ENCODE data around the gene IST1. TPM values are rescaled to one million over a fixed set of nuclear protein-coding genes. Genes with fewer than 3 reads are reported as not detected.

The IST1 gene
- total RNA-seq = 100 to 1,000 TPM; 180 to 191 TPM

- CTCF ChIA-PET = interaction anchor here (0.6 to 9.2 kb wide), 3 partner anchors 12 to 198 kb away, joined by 3 to 55 read pairs (median 3); partner anchors contain the start of gene ZNF821
- peak within 1 kb of the TSS; percentile 95 for H3K27ac Mint-ChIP-seq
- no peaks in the 10 kb centered on the region for H3K27me3 Mint-ChIP-seq
- POLR2A ChIA-PET = interaction anchor here (0.6 to 0.9 kb wide), 2 partner anchors 62 to 86 kb away, joined by 3 to 4 read pairs; partner anchors contain the start of gene AP1G1
- H3K36me3 Mint-ChIP-seq (ENCODE audit: low read depth) = peaks cover 12% of the 10 kb centered on the region
- DNase-seq = peak; percentile 98
- no peaks in the 10 kb centered on the region for H3K9me3 Mint-ChIP-seq
- peak within 1 kb of the TSS; percentile 93 for H3K4me3 Mint-ChIP-seq
- peaks cover 30% of the 10 kb centered on the region for H3K4me1 Mint-ChIP-seq
These were observed at the start of gene IST1 for GRCh38 chr16:71894921-71895678. IST1 (plus strand) TSS chr16:71895531; CDS start chr16:71915641, 20,110 bp downstream.

GRCh38 chr16:71845639-71846430, 49.5 kb upstream of the IST1 start, which contains the start of gene ATXN1L:
ATXN1L (plus strand) TSS chr16:71845976; CDS start chr16:71849741, 3,765 bp downstream.
- Mint-ChIP-seq H3K27me3 (no peaks in the 10 kb centered on the region), H3K27ac (peak within 1 kb of the TSS; percentile 99), H3K4me1 (peaks cover 53% of the 10 kb centered on the region), H3K36me3 (ENCODE audit: low read depth) (peaks cover 25% of the 10 kb centered on the region), H3K4me3 (peak within 1 kb of the TSS; percentile 91), H3K9me3 (no peaks in the 10 kb centered on the region)
- POLR2A ChIA-PET = no interaction called here
- peak; percentile 93 for DNase-seq
- CTCF ChIA-PET = interaction anchor here (1.1 to 1.7 kb wide), 4 partner anchors 10 to 38 kb away, joined by 4 to 5 read pairs (median 5); partner anchors contain the start of gene ZNF821

- H3K9me3 Mint-ChIP-seq = no peaks in the 10 kb centered on the region
- peaks cover 53% of the 10 kb centered on the region for H3K4me1 Mint-ChIP-seq
- H3K27me3 Mint-ChIP-seq = no peaks in the 10 kb centered on the region
- CTCF ChIA-PET = interaction anchor here (1.1 to 1.7 kb wide), 3 partner anchors 9 to 38 kb away, joined by 4 to 5 read pairs (median 5); partner anchors contain the start of gene ZNF821
- peak overlapping the region; percentile 99 for H3K27ac Mint-ChIP-seq
- peaks cover 27% of the 10 kb centered on the region for H3K36me3 Mint-ChIP-seq (ENCODE audit: low read depth)
- POLR2A ChIA-PET = no interaction called here
- peak overlapping the region; percentile 91 for H3K4me3 Mint-ChIP-seq
- peak; percentile 44 for DNase-seq
These were observed 48.9 kb upstream of the IST1 start for GRCh38 chr16:71846431-71846830.

- Mint-ChIP-seq H3K27ac (peak overlapping the region; percentile 99), H3K9me3 (no peaks in the 10 kb centered on the region), H3K4me3 (peak overlapping the region; percentile 91), H3K36me3 (ENCODE audit: low read depth) (peaks cover 31% of the 10 kb centered on the region), H3K4me1 (peaks cover 53% of the 10 kb centered on the region), H3K27me3 (no peaks in the 10 kb centered on the region)
- POLR2A ChIA-PET = no interaction called here
- no peak for DNase-seq
- CTCF ChIA-PET = interaction anchor here (1.1 to 1.7 kb wide), 3 partner anchors 8 to 37 kb away, joined by 4 to 5 read pairs (median 5); partner anchors contain the start of gene ZNF821
These were observed 48.2 kb upstream of the IST1 start for GRCh38 chr16:71847096-71847495.

GRCh38 chr16:71848622-71849021, 46.7 kb upstream of the IST1 start:
- Mint-ChIP-seq H3K27ac (no peak overlapping the region), H3K36me3 (ENCODE audit: low read depth) (peaks cover 37% of the 10 kb centered on the region), H3K27me3 (no peaks in the 10 kb centered on the region), H3K4me1 (peaks cover 56% of the 10 kb centered on the region), H3K9me3 (no peaks in the 10 kb centered on the region), H3K4me3 (no peak overlapping the region)
- ChIA-PET CTCF (no interaction called here), POLR2A (no interaction called here)
- DNase-seq = no peak

- H3K27ac Mint-ChIP-seq = no peak overlapping the region
These were observed 43.6 kb upstream of the IST1 start for GRCh38 chr16:71851746-71852145.

GRCh38 chr16:71852158-71852557, 43.2 kb upstream of the IST1 start:
- peaks cover 62% of the 10 kb centered on the region for H3K4me1 Mint-ChIP-seq
- no peaks in the 10 kb centered on the region for H3K9me3 Mint-ChIP-seq
- ChIA-PET CTCF (interaction anchor here (1.4 to 1.7 kb wide), 3 partner anchors 12 to 109 kb away, joined by 3 to 4 read pairs (median 3); no protein-coding TSS in a partner anchor), POLR2A (no interaction called here)
- no peak for DNase-seq
- H3K36me3 Mint-ChIP-seq (ENCODE audit: low read depth) = peaks cover 52% of the 10 kb centered on the region
- H3K4me3 Mint-ChIP-seq = no peak overlapping the region
- H3K27me3 Mint-ChIP-seq = no peaks in the 10 kb centered on the region
- no peak overlapping the region for H3K27ac Mint-ChIP-seq

More at GRCh38 chr16:71851746-71852145, 43.6 kb upstream of the IST1 start:
- Mint-ChIP-seq H3K36me3 (ENCODE audit: low read depth) (peaks cover 52% of the 10 kb centered on the region), H3K9me3 (no peaks in the 10 kb centered on the region), H3K4me1 (peaks cover 66% of the 10 kb centered on the region), H3K4me3 (no peak overlapping the region), H3K27me3 (no peaks in the 10 kb centered on the region)
- ChIA-PET CTCF (interaction anchor here (1.4 to 1.7 kb wide), 3 partner anchors 12 to 110 kb away, joined by 3 to 4 read pairs (median 3); no protein-coding TSS in a partner anchor), POLR2A (no interaction called here)
- DNase-seq = no peak

- Mint-ChIP-seq H3K4me3 (no peak overlapping the region), H3K36me3 (ENCODE audit: low read depth) (peaks cover 54% of the 10 kb centered on the region), H3K27me3 (no peaks in the 10 kb centered on the region), H3K4me1 (peaks cover 58% of the 10 kb centered on the region), H3K27ac (no peak overlapping the region), H3K9me3 (no peaks in the 10 kb centered on the region)
- POLR2A ChIA-PET = no interaction called here
- no peak for DNase-seq
- CTCF ChIA-PET = interaction anchor here (0.5 to 1.7 kb wide), 4 partner anchors 11 to 1319 kb away, joined by 3 to 4 read pairs (median 3); no protein-coding TSS in a partner anchor
These were observed 42.8 kb upstream of the IST1 start for GRCh38 chr16:71852561-71852960.

GRCh38 chr16:71853413-71853812, 41.9 kb upstream of the IST1 start:
- H3K36me3 Mint-ChIP-seq (ENCODE audit: low read depth) = peaks cover 50% of the 10 kb centered on the region
- no peak overlapping the region for H3K4me3 Mint-ChIP-seq
- peak overlapping the region; percentile 73 for H3K27ac Mint-ChIP-seq
- no peak for DNase-seq
- CTCF ChIA-PET = interaction anchor here (1.1 to 1.7 kb wide), 3 partner anchors 11 to 108 kb away, joined by 3 to 4 read pairs (median 3); no protein-coding TSS in a partner anchor
- peaks cover 49% of the 10 kb centered on the region for H3K4me1 Mint-ChIP-seq
- POLR2A ChIA-PET = interaction anchor here (0.6 kb wide), 1 partner anchor 105 kb away, joined by 4 read pairs; no protein-coding TSS in a partner anchor
- H3K9me3 Mint-ChIP-seq = no peaks in the 10 kb centered on the region
- no peaks in the 10 kb centered on the region for H3K27me3 Mint-ChIP-seq

- ChIA-PET POLR2A (no interaction called here), CTCF (interaction anchor here (1.7 to 1.9 kb wide), 3 partner anchors 8 to 24 kb away, joined by 5 to 7 read pairs (median 5); no protein-coding TSS in a partner anchor)
- peaks cover 47% of the 10 kb centered on the region for H3K4me1 Mint-ChIP-seq
- peaks cover 45% of the 10 kb centered on the region for H3K36me3 Mint-ChIP-seq (ENCODE audit: low read depth)
- no peaks in the 10 kb centered on the region for H3K9me3 Mint-ChIP-seq
- H3K27ac Mint-ChIP-seq = no peak overlapping the region
- DNase-seq = no peak
- no peak overlapping the region for H3K4me3 Mint-ChIP-seq
- no peaks in the 10 kb centered on the region for H3K27me3 Mint-ChIP-seq
These were observed 40.9 kb upstream of the IST1 start for GRCh38 chr16:71854369-71854948.

- ChIA-PET CTCF (interaction anchor here (0.6 to 3.8 kb wide), 5 partner anchors 9 to 26 kb away, joined by 3 to 23 read pairs (median 5); no protein-coding TSS in a partner anchor), POLR2A (no interaction called here)
- no peak overlapping the region for H3K4me3 Mint-ChIP-seq
These were observed 39.2 kb upstream of the IST1 start for GRCh38 chr16:71855937-71856662.

More at GRCh38 chr16:71855937-71856662, 39.2 kb upstream of the IST1 start:
- no peak overlapping the region for H3K27ac Mint-ChIP-seq
- DNase-seq = no peak
- peaks cover 44% of the 10 kb centered on the region for H3K4me1 Mint-ChIP-seq
- no peaks in the 10 kb centered on the region for H3K27me3 Mint-ChIP-seq
- peaks cover 38% of the 10 kb centered on the region for H3K36me3 Mint-ChIP-seq (ENCODE audit: low read depth)
- H3K9me3 Mint-ChIP-seq = no peaks in the 10 kb centered on the region
